OCI-M2 (cell line): ENCODE data around the gene SNAP29.
"Not testable (repeated sequence)": the region's sequence is repeated elsewhere in the genome, so short reads cannot be mapped to it uniquely, and the experiment has no call there.

Experiments used
- DNase-seq: peaks from one replicate; lab custom pipeline; 2025; ENCODE audit not compliant: unreplicated experiment; lab: John Stamatoyannopoulos, UW

Gene SNAP29

GRCh38 chr22:20899827-20900423 is 41.1 kb downstream of the SNAP29 start:
- DNase-seq = no peak

- not testable (repeated sequence) for DNase-seq
These were observed 42.6 kb downstream of the SNAP29 start for GRCh38 chr22:20901093-20902033.

DNA sequence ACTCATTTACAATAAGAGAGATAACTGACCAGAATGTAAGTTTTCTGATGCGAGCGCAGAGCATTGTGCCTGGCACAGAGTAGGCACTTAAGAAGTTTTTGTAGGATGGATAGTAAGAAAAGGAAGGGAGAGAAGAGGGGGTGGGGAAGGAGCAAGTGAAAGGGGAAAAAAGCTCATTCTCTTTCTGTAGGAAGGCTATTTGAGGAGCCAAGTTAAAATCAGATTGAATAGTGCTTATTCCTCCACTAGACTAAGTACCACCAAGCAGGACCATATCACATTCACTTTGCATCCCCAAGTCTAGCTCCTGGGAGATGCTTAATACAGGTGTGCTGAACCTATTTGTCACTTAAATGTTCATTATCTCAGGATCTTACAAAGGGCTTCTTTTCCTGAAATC is 44.3 kb downstream of the SNAP29 start:
- no peak for DNase-seq

- DNase-seq = no peak
These were observed 45.5 kb downstream of the SNAP29 start for GRCh38 chr22:20904008-20904979.

GRCh38 chr22:20904980-20905355 is 46.2 kb downstream of the SNAP29 start:
- DNase-seq = no peak

DNA sequence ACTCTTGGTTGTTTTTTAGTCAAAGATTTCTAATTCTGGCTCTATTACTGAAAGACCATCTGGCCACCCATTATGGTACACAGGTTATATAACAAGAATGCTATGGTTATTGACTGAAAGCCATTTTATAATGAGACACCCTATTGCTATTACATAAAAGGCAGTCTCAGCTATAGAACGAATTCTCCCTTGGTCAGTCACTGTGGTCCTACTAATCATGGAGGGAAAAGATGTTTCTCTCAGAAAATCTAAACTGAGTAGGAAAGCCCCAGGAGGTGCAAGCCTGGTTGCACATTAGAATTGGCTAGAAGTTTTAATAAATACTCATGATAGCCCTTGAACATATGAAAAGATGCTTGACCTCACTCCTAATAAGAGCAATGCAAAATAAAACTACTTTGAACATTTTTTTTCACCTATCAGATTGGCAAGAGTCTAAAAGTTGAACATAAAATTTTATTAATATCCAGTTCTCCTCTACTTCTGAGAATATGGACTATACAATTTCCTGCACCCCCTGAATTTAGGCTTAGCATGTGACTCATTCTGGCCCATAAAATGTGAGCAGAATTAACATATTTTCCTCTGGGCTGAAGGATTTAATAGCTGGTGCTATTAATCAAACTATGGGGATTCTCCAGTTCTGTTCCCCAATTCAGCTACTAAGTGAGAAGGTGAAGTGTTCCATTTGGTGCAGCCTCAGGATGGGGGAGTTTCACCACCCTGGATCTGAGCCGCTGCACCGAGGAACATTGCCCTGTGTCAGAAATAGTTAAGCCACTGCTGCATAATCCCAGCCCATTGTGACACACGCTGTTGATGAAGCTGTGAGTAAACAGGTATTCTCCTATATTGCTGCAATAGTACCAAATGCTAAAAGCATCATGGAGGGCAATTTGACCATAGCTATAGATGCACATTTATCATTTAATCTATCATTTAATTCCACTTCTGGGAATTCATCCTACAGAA is 46.9 kb downstream of the SNAP29 start:
- DNase-seq = no peak

DNA sequence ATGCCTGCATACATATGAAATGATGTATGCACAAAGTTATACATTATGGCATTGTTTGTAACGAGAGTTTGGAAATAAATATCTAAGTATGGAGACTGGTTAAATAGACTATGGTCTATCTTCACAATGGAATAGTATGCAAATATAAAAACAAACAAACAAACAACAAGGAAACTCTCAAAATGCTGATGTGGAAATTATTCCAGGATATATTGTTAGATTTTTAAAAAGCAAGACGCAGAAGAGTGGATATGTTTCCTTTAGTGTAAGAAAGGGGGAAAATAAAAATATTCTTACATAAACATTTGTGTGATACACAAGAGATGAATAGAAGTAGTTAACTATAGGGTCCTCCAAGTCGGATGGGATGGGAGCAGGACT is 47.6 kb downstream of the SNAP29 start:
- no peak for DNase-seq

GRCh38 chr22:20908717-20909116 is 49.9 kb downstream of the SNAP29 start:
- DNase-seq = not testable (repeated sequence)

DNA sequence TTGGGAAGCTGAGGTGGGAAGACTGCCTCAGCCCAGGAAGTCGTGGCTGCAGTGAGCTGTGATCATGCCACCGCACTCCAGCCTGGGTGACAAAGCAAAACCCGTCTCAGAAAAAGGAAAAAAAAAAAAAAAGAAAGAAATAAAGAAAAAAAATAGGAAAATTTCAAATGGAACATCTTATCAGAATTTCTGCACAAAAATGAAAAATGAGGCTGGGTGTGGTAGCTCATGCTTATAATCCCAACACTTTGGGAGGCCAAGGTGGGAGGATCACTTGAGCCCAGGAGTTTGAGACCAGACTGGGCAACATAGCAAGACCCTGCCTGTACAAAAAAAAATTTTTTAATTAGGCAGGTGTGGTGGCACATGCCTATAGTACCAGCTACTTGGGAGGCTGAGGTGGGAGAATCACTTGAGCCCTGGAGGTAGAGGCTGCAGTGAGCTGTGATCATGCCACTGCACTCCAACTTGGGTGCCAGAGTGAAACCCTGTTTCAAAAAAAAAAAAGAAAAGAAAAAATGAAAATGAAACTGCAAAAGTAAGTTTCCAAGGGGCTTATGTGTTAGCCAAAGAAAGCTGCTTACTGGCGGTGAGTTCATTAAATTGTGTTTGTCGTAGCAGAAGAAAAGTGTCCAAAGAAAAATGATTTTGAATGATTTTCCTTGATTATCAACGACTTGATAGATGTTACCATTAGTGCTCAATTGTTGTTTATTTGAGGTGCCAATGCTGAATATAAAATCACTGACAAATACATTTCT is 50.9 kb downstream of the SNAP29 start:
- DNase-seq = no peak

DNA sequence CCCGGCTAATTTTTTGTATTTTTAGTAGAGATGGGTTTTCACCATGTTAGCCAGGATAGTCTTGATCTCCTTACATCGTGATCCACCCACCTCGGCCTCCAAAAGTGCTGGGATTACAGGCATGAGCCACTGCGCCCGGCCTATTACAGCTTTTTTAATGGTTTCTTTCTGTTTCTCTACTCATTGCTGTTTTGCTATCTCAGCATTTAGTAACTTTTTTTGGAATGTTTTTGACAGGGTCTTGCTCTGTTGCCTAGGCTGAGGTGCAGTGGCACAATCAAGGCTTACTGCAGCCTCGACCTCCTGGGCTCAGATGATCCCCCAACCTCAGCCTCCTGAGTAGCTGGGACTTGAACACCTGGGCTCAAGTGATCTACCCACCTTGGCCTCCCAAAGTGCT is 53.7 kb downstream of the SNAP29 start:
- DNase-seq = no peak

DNA sequence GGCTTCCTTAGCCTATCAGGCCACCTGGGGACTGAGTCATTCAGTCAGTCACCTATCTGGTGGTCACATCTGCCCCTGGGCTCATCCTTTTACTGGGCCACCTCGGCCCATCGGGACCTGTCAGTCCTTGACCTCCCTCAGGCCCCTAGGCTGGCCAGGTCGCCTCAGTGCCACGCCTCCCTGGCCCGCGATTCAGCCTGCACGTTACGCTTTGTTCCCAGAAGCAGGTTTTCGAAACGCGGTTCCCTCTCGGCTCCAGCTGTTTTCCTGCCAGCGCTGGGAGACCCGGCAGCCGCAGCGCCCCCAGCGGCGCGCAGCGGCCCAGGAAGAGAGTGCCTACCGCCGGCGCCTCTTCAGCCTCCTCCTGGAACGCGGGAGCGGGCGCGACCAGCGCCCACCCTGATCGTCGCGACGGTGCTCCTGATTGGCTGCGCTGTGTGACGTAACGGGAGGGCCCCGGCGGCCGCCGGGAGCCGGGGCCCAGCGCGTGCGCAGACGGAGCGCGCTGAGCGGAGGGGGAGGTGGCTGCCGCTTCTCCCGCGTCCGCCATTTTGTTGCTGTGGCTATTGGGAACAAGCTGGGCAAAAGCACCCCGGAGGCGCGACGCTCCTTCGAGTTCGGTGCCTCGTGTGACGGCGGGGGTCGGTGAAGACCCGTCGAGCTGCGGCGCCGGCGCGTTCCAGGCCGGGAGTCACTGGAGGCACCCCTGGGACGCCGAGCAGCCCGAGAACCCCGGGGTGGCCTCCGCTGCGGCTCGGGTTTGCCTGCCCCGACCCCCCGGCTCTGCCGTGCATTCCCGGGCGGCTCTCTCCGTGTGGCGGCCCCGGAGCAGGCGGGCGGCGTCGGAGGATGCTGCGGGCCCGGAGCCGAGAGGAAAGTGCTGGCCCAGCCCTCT is 58.4 kb downstream of the SNAP29 start, which contains the start of gene CRKL:
Gene CRKL, plus strand, starts transcription at position 492 of the 895 bp plus-strand sequence. CDS start 528 bp downstream, outside the sequence.
- DNase-seq = peak; percentile 75

- DNase-seq = no peak
These were observed 59.9 kb downstream of the SNAP29 start for GRCh38 chr22:20918663-20919218.

DNA sequence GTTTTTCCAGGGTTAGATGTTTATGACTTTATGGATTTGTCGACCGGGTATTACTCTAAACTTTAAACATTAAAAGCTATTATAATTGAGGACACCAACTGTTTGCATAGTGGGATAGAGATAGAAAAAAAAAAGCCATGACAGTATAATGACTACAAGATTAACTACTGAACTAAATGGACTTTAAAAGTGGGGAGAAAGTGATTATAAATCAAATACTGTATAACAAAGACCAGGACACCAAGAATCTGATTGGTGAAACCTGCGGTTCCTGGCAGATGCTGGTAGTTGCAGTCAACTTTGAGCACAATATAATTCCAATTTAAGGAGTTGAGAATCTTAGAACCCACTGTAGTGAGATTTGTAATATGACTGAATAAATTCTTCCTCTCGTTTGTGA is 60.9 kb downstream of the SNAP29 start:
- DNase-seq = no peak

DNA sequence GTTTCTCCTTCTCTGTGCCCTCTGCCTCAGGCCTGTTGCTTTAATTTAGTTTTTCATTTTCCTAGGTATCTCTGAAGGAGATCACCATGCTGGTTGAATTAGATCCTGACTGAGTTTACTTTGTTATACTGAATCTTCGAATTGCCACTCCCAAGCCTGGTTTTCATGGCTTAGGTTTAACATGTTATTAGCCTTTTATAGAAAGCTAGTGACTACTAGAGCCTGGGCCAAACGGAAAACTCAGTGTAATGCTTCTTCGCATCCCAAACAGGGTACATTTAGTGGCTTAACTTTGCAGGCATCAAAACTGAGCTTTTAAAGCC is 62.0 kb downstream of the SNAP29 start:
- no peak for DNase-seq

GRCh38 chr22:20922141-20922751 is 63.4 kb downstream of the SNAP29 start:
- no peak for DNase-seq

DNA sequence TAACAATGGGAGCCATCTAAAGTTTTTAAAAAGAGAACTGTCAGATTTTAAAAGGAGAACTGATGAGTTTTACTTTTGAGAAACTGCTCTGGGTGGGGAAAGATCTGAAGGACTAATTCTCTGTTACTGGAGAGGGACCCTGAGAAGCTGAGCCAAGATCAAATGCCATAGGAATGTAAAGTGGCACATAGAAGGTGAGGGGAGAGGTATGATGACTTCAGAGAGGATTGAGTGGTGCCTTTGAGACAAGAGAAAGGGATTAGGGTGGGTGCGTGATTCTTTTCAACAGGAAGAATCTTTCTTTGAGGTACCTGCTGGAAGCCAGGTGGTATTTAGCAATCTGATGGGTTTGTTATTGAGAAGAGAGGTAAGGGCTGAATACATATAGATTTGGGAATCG is 67.4 kb downstream of the SNAP29 start:
- no peak for DNase-seq

- no peak for DNase-seq
These were observed 69.2 kb downstream of the SNAP29 start for GRCh38 chr22:20927940-20928572.
